Fibroblast of mammary gland (primary cell): ENCODE measurements around the gene MMP14.
"Not testable (repeated sequence)": the region's sequence is repeated elsewhere in the genome, so short reads cannot be mapped to it uniquely, and the experiment has no call there.

Source experiments
- DNase-seq: peaks from one replicate; pipeline ENCODE4 v3.0.0-alpha.2; 2010; ENCODE audit warnings: low read depth
- H3K4me3 ChIP-seq: 2 replicates; pipeline ENCODE4 v1.5.1; 2011; ENCODE audit warnings: low read depth, mild to moderate bottlenecking, low read length, moderate library complexity; ENCODE audit not compliant: control insufficient read depth
- TF ChIP-seq, protein P1 (sequence below): conservative IDR thresholded peaks from 2 replicates; pipeline ENCODE4 v1.5.1; 2011; ENCODE audit warnings: low read depth, low read length, inconsistent platforms; ENCODE audit not compliant: control insufficient read depth, insufficient read depth

The MMP14 gene

GRCh38 chr14:22803687-22803974, 32.8 kb upstream of the MMP14 start:
- TF ChIP-seq, protein P1, sequence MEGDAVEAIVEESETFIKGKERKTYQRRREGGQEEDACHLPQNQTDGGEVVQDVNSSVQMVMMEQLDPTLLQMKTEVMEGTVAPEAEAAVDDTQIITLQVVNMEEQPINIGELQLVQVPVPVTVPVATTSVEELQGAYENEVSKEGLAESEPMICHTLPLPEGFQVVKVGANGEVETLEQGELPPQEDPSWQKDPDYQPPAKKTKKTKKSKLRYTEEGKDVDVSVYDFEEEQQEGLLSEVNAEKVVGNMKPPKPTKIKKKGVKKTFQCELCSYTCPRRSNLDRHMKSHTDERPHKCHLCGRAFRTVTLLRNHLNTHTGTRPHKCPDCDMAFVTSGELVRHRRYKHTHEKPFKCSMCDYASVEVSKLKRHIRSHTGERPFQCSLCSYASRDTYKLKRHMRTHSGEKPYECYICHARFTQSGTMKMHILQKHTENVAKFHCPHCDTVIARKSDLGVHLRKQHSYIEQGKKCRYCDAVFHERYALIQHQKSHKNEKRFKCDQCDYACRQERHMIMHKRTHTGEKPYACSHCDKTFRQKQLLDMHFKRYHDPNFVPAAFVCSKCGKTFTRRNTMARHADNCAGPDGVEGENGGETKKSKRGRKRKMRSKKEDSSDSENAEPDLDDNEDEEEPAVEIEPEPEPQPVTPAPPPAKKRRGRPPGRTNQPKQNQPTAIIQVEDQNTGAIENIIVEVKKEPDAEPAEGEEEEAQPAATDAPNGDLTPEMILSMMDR = no peak

GRCh38 chr14:22805235-22805634, 31.1 kb upstream of the MMP14 start:
- not testable (repeated sequence) for DNase-seq

More at GRCh38 chr14:22803687-22803974, 32.8 kb upstream of the MMP14 start:
- no peak overlapping the region for H3K4me3 ChIP-seq
- no peak for DNase-seq

GRCh38 chr14:22807432-22808087, 28.8 kb upstream of the MMP14 start:
- no peak for DNase-seq
- TF ChIP-seq, protein P1 = no peak
- no peak overlapping the region for H3K4me3 ChIP-seq

More at GRCh38 chr14:22805235-22805634, 31.1 kb upstream of the MMP14 start:
- H3K4me3 ChIP-seq = not testable (repeated sequence)

DNA sequence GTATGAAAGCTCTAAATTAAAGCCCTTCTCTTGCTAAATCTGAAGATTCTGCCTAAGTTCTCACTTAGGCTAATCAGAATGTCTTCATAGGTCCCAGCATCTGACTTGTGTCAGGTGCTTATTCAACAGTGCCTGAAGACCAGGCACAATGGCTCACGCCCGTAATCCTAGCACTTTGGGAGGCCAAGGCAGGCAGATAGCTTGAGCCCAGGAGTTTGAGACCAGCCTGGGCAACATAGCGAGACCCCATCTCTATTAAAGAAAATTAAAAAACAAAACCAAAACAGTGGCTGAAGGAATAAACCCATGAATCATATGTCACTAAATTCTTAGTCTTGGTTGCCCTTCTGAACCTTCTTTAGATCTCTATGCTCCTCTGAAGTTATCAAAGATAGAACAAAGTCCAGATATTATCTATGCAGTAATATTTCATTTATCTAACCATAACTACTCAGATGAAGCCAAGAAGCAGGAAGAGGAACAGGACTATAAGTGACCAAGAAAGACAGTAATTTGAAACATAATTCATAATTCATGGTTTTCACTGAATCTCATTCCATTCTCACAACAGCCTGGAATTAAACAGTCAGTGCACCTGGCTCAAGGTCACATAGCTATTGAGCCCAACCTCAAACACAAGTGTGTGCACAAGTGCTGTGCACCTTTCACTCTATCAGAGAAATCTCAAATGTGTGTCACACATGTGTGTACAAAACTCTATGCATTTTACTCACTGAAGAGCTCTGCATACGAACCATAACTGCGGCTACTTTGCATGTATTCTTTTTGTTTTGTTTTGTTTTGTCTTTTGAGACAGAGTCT, 27.8 kb upstream of the MMP14 start:
- TF ChIP-seq, protein P1 = no peak
- no peak for DNase-seq
- no peak overlapping the region for H3K4me3 ChIP-seq

DNA sequence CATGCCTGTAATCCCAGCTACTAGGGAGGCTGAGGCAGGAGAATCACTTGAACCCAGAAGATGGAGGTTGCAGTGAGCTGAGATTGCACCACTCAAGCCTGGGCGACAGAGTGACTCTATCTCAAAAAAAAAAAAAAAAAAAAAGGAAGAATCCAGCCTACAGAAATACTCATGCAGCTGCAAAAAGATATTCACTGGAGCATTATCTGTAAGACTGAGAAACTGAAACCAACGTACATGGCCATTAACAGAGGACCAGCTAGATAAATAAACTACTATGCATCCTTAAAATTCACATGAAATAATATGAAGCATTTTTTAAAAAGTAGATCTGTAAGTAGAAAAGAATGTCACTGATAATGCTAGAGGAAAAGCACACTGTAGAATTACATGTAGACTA, 24.7 kb upstream of the MMP14 start:
- no peak for DNase-seq
- TF ChIP-seq, protein P1 = no peak
- no peak overlapping the region for H3K4me3 ChIP-seq

GRCh38 chr14:22812744-22813143, 23.6 kb upstream of the MMP14 start:
- TF ChIP-seq, protein P1 = no peak
- H3K4me3 ChIP-seq = no peak overlapping the region
- DNase-seq = no peak

DNA sequence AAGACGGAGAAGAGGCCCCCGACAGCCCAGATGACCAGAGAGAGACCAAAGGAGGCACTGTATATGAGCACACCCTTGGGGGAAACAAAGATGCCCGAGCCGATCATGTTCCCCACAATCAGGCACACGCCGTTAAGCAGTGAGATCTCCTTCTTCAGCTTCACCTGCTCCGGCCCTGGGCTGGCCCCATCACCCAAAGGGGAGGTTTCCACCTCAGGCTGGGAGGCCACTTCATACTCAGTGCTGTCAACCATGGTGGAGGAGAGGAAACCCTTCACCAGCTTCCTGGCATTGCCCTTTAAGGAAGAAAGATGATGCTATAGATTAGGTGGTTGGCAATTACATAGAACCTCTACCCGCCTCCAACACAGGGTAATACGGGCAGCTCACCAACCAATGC, 23.2 kb upstream of the MMP14 start:
- TF ChIP-seq, protein P1 = no peak
- H3K4me3 ChIP-seq = no peak overlapping the region
- no peak for DNase-seq
